GM12878 (cell line): ENCODE data around the gene HAPSTR1. TPM values are rescaled to one million over a fixed set of nuclear protein-coding genes. Genes with fewer than 3 reads are reported as not detected.

Experiments
- ATAC-seq: fragments of 200-7000 bp; cut with Tn5 transposase; 3 replicates; pipeline ENCODE4 v1.9.1; 2020; ENCODE audit warnings: mild to moderate bottlenecking, moderate library complexity
- BruUV-seq: library from RNA; stranded (reverse); fragments of 400-500 nt; replicated peaks from 2 replicates; lab custom pipeline; 2021; lab: Mats Ljungman, UMichigan
- CTCF ChIA-PET: fragments of 300-600 bp; sonication (Branson Sonifier 250); formaldehyde crosslinking; extraction: SDS; loops from one replicate; lab custom pipeline; 2021; ENCODE audit warnings: inconsistent platforms; lab: Yijun Ruan, JAX
- POLR2A ChIA-PET: fragments of 350-600 bp; formaldehyde crosslinking; extraction: SDS; loops from one replicate; lab custom pipeline; 2021; ENCODE audit warnings: inconsistent platforms; lab: Charles Lee
- RAD21 ChIA-PET: fragments of 300-600 bp; sonication (Branson Sonifier 250); formaldehyde crosslinking; loops from one replicate; lab custom pipeline; 2023; ENCODE audit warnings: antibody characterized with exemption; ENCODE audit not compliant: unreplicated experiment; lab: Charles Lee
- SMC1A ChIA-PET: fragments of 300-600 bp; sonication (Branson Sonifier 250); formaldehyde crosslinking; loops from one replicate; lab custom pipeline; 2023; ENCODE audit not compliant: unreplicated experiment, uncharacterized antibody; lab: Charles Lee
- DNase-seq: peaks from one replicate; pipeline ENCODE4 v3.0.0-alpha.2; 2011; ENCODE audit warnings: low read depth, low spot score
- FAIRE-seq: peaks from 3 replicates; lab custom pipeline; 2011; peaks lifted over from hg19 to GRCh38; lab: Jason Lieb, UNC
- H2AFZ ChIP-seq: 2 replicates; pipeline ENCODE4 v1.6.0; 2011; ENCODE audit warnings: low read depth, low read length, control low read depth; ENCODE audit not compliant: control insufficient read depth
- H3K27ac ChIP-seq: 2 replicates; pipeline ENCODE4 v1.5.1; 2011; ENCODE audit warnings: control low read depth; ENCODE audit not compliant: control insufficient read depth, insufficient read depth
- H3K27me3 ChIP-seq, 2 experiments: replicated peaks in 1 of 2; 2 replicates each; pipeline versions ENCODE4 v1.6.0 to v1.6.1; 2011; ENCODE audit warnings: low read length in 1 of 2; ENCODE audit not compliant: control insufficient read depth in 2 of 2, insufficient read depth in 2 of 2
- H3K36me3 ChIP-seq, 2 experiments: 2 replicates each; pipeline ENCODE4 v1.5.1; 2011; ENCODE audit warnings: low read length in 1 of 2; ENCODE audit not compliant: control insufficient read depth in 2 of 2, insufficient read depth in 2 of 2
- H3K4me1 ChIP-seq: 2 replicates; pipeline ENCODE4 v1.6.1; 2011; ENCODE audit warnings: mild to moderate bottlenecking, low read length, moderate library complexity, mixed read lengths; ENCODE audit not compliant: control insufficient read depth, insufficient read depth
- H3K4me2 ChIP-seq: 2 replicates; pipeline ENCODE4 v1.6.0; 2011; ENCODE audit warnings: control low read depth; ENCODE audit not compliant: control insufficient read depth, insufficient read depth
- H3K4me3 ChIP-seq: fragments of 200-600 bp; sonication (generic); 2 replicates; pipeline ENCODE4 v1.5.1; 2016
- H3K79me2 ChIP-seq: 2 replicates; pipeline ENCODE4 v1.6.0; 2011; ENCODE audit warnings: low read length; ENCODE audit not compliant: control insufficient read depth, insufficient read depth
- H3K9ac ChIP-seq: 2 replicates; pipeline ENCODE4 v1.8.0; 2011; ENCODE audit warnings: low read length, control low read depth, mixed read lengths; ENCODE audit not compliant: control insufficient read depth, insufficient read depth
- H3K9me3 ChIP-seq: replicated peaks from 3 replicates; pipeline ENCODE4 v1.5.1; 2011; ENCODE audit warnings: mild to moderate bottlenecking, low read length; ENCODE audit not compliant: control insufficient read depth, insufficient read depth
- H4K20me1 ChIP-seq: 2 replicates; pipeline ENCODE4 v1.6.0; 2011; ENCODE audit not compliant: control insufficient read depth, insufficient read depth
- BMI1 ChIP-seq: fragments of 450-650 bp; IDR thresholded peaks from 2 replicates; pipeline ENCODE4 v1.6.1; 2016; ENCODE audit warnings: mild to moderate bottlenecking, moderate library complexity, borderline replicate concordance
- CREM ChIP-seq: IDR thresholded peaks from 2 replicates; pipeline ENCODE4 v1.6.1; 2014; ENCODE audit warnings: antibody characterized with exemption, low read depth
- ETV6 ChIP-seq, 2 experiments: fragments of 450-650 bp in 1 of 2; IDR thresholded peaks in 1 of 2; conservative IDR thresholded peaks in 1 of 2; 2 replicates each; pipeline ENCODE4 v1.6.1; 2014; ENCODE audit warnings: antibody characterized with exemption in 1 of 2, borderline replicate concordance in 1 of 2, low read depth in 1 of 2, mild to moderate bottlenecking in 1 of 2, moderate library complexity in 1 of 2
- HCFC1 ChIP-seq: fragments of 150-350 bp; IDR thresholded peaks from 2 replicates; pipeline ENCODE4 v1.6.1; 2014; ENCODE audit warnings: low read length
- IRF5 ChIP-seq: fragments of 450-650 bp; IDR thresholded peaks from 2 replicates; pipeline ENCODE4 v1.6.1; 2017; ENCODE audit warnings: borderline replicate concordance
- NFYB ChIP-seq: IDR thresholded peaks from 2 replicates; pipeline ENCODE4 v1.6.1; 2011; ENCODE audit warnings: low read depth, mild to moderate bottlenecking, low read length, improper control_type of control experiment, moderate library complexity; ENCODE audit not compliant: insufficient read depth
- RAD51 ChIP-seq: fragments of 450-650 bp; IDR thresholded peaks from 2 replicates; pipeline ENCODE4 v1.6.1; 2016; ENCODE audit warnings: moderate library complexity, mild to moderate bottlenecking, inconsistent platforms
- RB1 ChIP-seq: fragments of 450-650 bp; formaldehyde crosslinking; IDR thresholded peaks from 2 replicates; pipeline ENCODE4 v1.6.1; 2017; ENCODE audit warnings: mild to moderate bottlenecking, borderline replicate concordance
- REST ChIP-seq: IDR thresholded peaks from 2 replicates; pipeline ENCODE4 v1.6.1; 2012; ENCODE audit warnings: mild to moderate bottlenecking, low read depth, low read length
- SIX5 ChIP-seq: IDR thresholded peaks from 2 replicates; pipeline ENCODE4 v1.6.1; 2011; ENCODE audit warnings: mild to moderate bottlenecking, low read depth, low read length, moderate library complexity; ENCODE audit not compliant: severe bottlenecking
- TAF1 ChIP-seq: IDR thresholded peaks from 2 replicates; pipeline ENCODE4 v1.6.1; 2011; ENCODE audit warnings: mild to moderate bottlenecking, low read depth, low read length, borderline replicate concordance
- TARDBP ChIP-seq: IDR thresholded peaks from 2 replicates; pipeline ENCODE4 v1.6.1; 2016; ENCODE audit warnings: borderline replicate concordance
- USF1 ChIP-seq: IDR thresholded peaks from 2 replicates; pipeline ENCODE4 v1.6.1; 2011; ENCODE audit warnings: borderline replicate concordance, low read depth, mild to moderate bottlenecking, moderate library complexity, mixed read lengths, low read length; ENCODE audit not compliant: insufficient read depth; ENCODE audit errors: extremely low read length
- USF2 ChIP-seq: IDR thresholded peaks from 2 replicates; pipeline ENCODE4 v1.6.1; 2011; ENCODE audit warnings: low read depth, low read length, improper control_type of control experiment, borderline replicate concordance
- YY1 ChIP-seq: IDR thresholded peaks from 2 replicates; pipeline ENCODE4 v1.6.1; 2011; ENCODE audit warnings: low read depth, mild to moderate bottlenecking, low read length
- ZBED1 ChIP-seq: IDR thresholded peaks from 2 replicates; pipeline ENCODE4 v1.6.1; 2016; ENCODE audit warnings: borderline replicate concordance
- ZNF207 ChIP-seq: fragments of 450-650 bp; IDR thresholded peaks from 2 replicates; pipeline ENCODE4 v1.6.1; 2014; ENCODE audit warnings: antibody characterized with exemption, mild to moderate bottlenecking, borderline replicate concordance
- WGBS: methylation state at CpG from one replicate; pipeline ENCODE4 v1.1.6; 2016; ENCODE audit warnings: low lambda C conversion rate; ENCODE audit not compliant: insufficient replicate concordance, insufficient coverage; ENCODE audit errors: missing lambda C conversion rate; 5-methylcytosine and 5-hydroxymethylcytosine counted together
- in situ Hi-C: fragments of 300-500 bp; cut with MboI; formaldehyde crosslinking; loops from 9 replicates; pipeline ENCODE4 v1.14.3; 2018; ENCODE audit warnings: mixed read lengths
- intact Hi-C: fragments of 100-400 bp; cut with micrococcal nuclease; formaldehyde crosslinking; loops from one replicate; pipeline ENCODE4 v1.14.2; 2022; ENCODE audit not compliant: unreplicated experiment
- polyA plus RNA-seq, 11 experiments: library from polyadenylated mRNA; depleted of rRNA in 4 of 11; unstranded in 6 of 11; stranded (reverse) in 5 of 11; fragments of >200 nt; fragmentation: Nextera tagmentation in 4 of 11; fragmentation: Illumina TruSeq in 1 of 11; extraction: Ambion mirVana in 4 of 11; extraction: Trizol in 1 of 11; gene quantifications; 1 replicate in 1 of 11; 2 replicates in 10 of 11; pipeline versions ENCODE4 v1.2.1 to v1.2.3, GENCODE V29; 2011 to 2016; ENCODE audit warnings: inconsistent platforms in 2 of 11, missing spikeins in 2 of 11, low read depth in 1 of 11
- total RNA-seq, 4 experiments: library from RNA; depleted of rRNA in 3 of 4; stranded (reverse); fragments of >200 nt in 3 of 4; fragmentation: Illumina TruSeq in 1 of 4; extraction: Trizol in 1 of 4; gene quantifications; 2 replicates each; pipeline versions ENCODE4 v1.2.1 to v1.2.3, GENCODE V29; 2013 to 2021

HAPSTR1 gene
- total and polyA plus RNA-seq, 10 of the 15 experiments (the other 5 are each of a cell fraction or from before 2014, with no cell fraction given): 8.7 to 52.5 (median 23.1) TPM

- BruUV-seq: no TSS peak
- TF ChIP-seq NFYB (peak; percentile 51; the same call in 1 of the 2 replicates), ZBED1 (no peak), TAF1 (no peak), HCFC1 (peak; percentile 86), REST (no peak), TARDBP (0 out of 2 replicates have a peak, but pooled peaks have one; percentile 26), YY1 (peak; percentile 95), SIX5 (peak; percentile 78), ETV6 (conservative IDR thresholded peaks at IDR 0.05 in 1 of 2, IDR thresholded peaks at IDR 0.05 in 1 of 2; ENCODE audit: borderline replicate concordance in 1 of 2, low read depth in 1 of 2) (no peak), USF2 (peak; percentile 88), IRF5 (no peak), USF1 (peak; percentile 93), RB1 (no peak), BMI1 (no peak), RAD51 (peak; percentile 84), ZNF207 (no peak), CREM (peak; percentile 22; the same call in 1 of the 2 replicates)
Observed at GRCh38 chr16:9139965-9140364, 48.5 kb downstream of the HAPSTR1 start.

More at GRCh38 chr16:9139965-9140364, 48.5 kb downstream of the HAPSTR1 start:
- Histone ChIP-seq H3K9me3 (no peaks in the 10 kb centered on the region; the same call in 2 of the 3 replicates), H3K4me2 (peak overlapping the region; percentile 26; the same call in 1 of the 2 replicates), H3K9ac (no peak overlapping the region), H3K79me2 (no peaks in the 10 kb centered on the region), H3K4me1 (peaks cover 11% of the 10 kb centered on the region), H3K4me3 (no peak overlapping the region), H3K36me3 (no peaks in the 10 kb centered on the region), H3K27me3 (no peaks in the 10 kb centered on the region), H2AFZ (peak overlapping the region; percentile 40), H3K27ac (no peak overlapping the region), H4K20me1 (no peaks in the 10 kb centered on the region)
- ChIA-PET RAD21 (interaction anchor here (0.7 to 1.9 kb wide), 5 partner anchors 46 to 239 kb away, joined by 3 to 6 read pairs (median 3); no protein-coding TSS in a partner anchor), SMC1A (interaction anchor here (0.7 to 1.8 kb wide), 6 partner anchors 115 to 1370 kb away, joined by 3 to 7 read pairs (median 4); no protein-coding TSS in a partner anchor), POLR2A (interaction anchor here (0.5 kb wide), 1 partner anchor 10 kb away, joined by 4 read pairs; no protein-coding TSS in a partner anchor), CTCF (interaction anchor here (0.6 to 3.3 kb wide), 19 partner anchors 10 to 1041 kb away, joined by 3 to 30 read pairs (median 3); partner anchors contain the start of gene GRIN2A)
- FAIRE-seq (peak; percentile 97), DNase-seq (no peak), ATAC-seq (peak; percentile 89)
- WGBS: 8% methylated on average over 7 of the region's 7 CpGs
- in situ Hi-C loops (loop anchor here (10.0 to 25.0 kb wide), 3 partner anchors 1045 to 1747 kb away; partner anchors contain the start of genes CIITA and GRIN2A), intact Hi-C loops (no loop called here)
